IPS DF 6.9 (cell line): Measurements from ENCODE around the gene NTF3.

ENCODE experiments used
- DNase-seq: peaks from one replicate; pipeline ENCODE4 v3.0.0-alpha.2; 2013; ENCODE audit warnings: low read depth, low spot score
- H3K27ac ChIP-seq: one replicate; pipeline ENCODE4 v1.5.1; 2013; ENCODE audit warnings: low read length, control low read depth
- H3K27me3 ChIP-seq: 2 replicates; pipeline ENCODE4 v1.6.1; 2013; ENCODE audit warnings: mild to moderate bottlenecking, low read length; ENCODE audit not compliant: control insufficient read depth, insufficient read depth
- H3K36me3 ChIP-seq: 2 replicates; pipeline ENCODE4 v1.6.1; 2013; ENCODE audit warnings: low read length; ENCODE audit not compliant: control insufficient read depth, insufficient read depth
- H3K4me1 ChIP-seq: 2 replicates; pipeline ENCODE4 v1.6.1; 2013; ENCODE audit warnings: low read length; ENCODE audit not compliant: control insufficient read depth, insufficient read depth
- H3K4me3 ChIP-seq: 2 replicates; pipeline ENCODE4 v1.5.1; 2013; ENCODE audit warnings: mild to moderate bottlenecking, low read length
- H3K9me3 ChIP-seq: 2 replicates; pipeline ENCODE4 v1.6.1; 2013; ENCODE audit warnings: low read length, inconsistent platforms; ENCODE audit not compliant: control insufficient read depth, insufficient read depth
- WGBS: extraction: QIAGEN DNeasy Blood & Tissue Kit; methylation state at CpG from one replicate; pipeline ENCODE4 v1.1.7; 2013; ENCODE audit warnings: mixed read lengths, missing lambda C conversion rate; ENCODE audit not compliant: insufficient read length, insufficient coverage; 5-methylcytosine and 5-hydroxymethylcytosine counted together

Gene NTF3

DNA sequence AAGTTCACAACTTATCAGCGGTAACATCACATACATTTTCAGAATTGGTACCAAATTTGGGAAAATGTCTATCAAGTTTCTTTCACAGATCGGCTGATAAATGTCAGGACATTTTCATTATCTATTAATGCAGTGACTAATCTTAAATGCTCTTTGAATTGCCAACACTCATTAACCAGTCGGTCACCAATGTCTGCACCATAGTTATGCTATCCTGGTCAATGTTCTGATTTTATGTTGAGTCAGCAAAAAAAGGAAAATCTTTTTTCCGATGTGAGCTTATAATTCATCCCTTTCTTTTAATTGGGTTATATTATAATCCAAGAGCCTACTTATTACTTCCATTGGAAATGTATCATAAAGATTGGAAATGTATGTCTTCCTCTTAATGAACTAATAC, 77.2 kb downstream of the NTF3 start:
- no CpG with 5 or more reads among the region's 4 CpGs for WGBS
- Histone ChIP-seq H3K27ac (no peak overlapping the region), H3K9me3 (no peaks in the 10 kb centered on the region), H3K36me3 (no peaks in the 10 kb centered on the region), H3K4me1 (no peaks in the 10 kb centered on the region; the same call in 1 of the 2 replicates), H3K4me3 (no peak overlapping the region), H3K27me3 (no peaks in the 10 kb centered on the region)
- no peak for DNase-seq

DNA sequence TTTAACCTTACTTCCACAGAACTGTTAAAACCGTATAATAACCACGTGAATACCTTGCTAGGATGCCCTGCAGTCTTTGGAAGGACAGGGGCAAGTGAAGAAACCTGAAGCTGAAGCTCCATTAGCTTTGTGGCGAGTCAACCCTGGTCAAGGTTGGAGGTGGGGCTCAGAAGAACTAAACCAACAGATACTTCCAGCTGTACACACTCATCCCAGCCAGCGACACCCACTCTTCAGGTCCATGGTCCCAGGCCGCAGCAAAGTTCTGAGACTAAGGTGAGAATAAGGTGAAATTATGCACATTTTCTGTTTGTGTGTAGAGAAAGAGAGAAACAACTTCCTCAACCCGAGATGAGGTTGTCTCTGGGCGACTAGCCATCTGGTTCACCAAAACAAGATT, 77.6 kb downstream of the NTF3 start:
- no peak for DNase-seq
- Histone ChIP-seq H3K9me3 (no peaks in the 10 kb centered on the region), H3K27ac (no peak overlapping the region), H3K4me3 (no peak overlapping the region), H3K36me3 (no peaks in the 10 kb centered on the region), H3K27me3 (no peaks in the 10 kb centered on the region), H3K4me1 (no peaks in the 10 kb centered on the region; the same call in 1 of the 2 replicates)
- no CpG with 5 or more reads among the region's 7 CpGs for WGBS

DNA sequence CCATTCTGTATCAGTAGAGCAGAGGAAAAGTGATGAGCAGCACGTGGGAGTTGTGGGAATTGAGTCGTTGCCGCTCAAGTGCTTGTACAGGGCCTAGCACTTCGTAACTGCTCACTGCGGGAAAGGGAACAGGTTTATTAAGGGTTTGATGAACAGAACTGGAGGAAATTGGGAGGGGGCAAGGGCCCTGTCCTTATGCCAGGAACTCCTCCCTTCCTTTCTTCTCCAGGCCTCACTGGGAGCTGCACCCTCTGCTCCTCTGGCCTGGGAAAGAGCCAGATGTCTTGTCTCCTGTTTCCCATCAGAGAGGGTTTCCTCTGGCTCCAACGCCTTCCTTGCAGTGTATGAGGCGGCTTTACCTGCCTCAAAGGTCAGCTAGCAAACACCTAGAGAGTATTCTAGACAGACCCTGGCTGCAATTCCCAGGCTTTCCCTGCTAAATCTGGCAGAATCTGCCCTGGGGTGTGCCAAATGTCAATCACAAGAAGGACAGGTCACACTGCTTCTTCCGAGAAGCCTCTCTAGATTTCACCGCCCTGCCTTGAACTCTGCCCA, 78.4 kb downstream of the NTF3 start:
- WGBS, result no CpG with 5 or more reads among the region's 9 CpGs
- no peak overlapping the region for H3K27ac ChIP-seq
- no peaks in the 10 kb centered on the region for H3K27me3 ChIP-seq
- H3K9me3 ChIP-seq, result no peaks in the 10 kb centered on the region
- no peaks in the 10 kb centered on the region for H3K36me3 ChIP-seq
- no peaks in the 10 kb centered on the region; the same call in 1 of the 2 replicates for H3K4me1 ChIP-seq
- no peak overlapping the region for H3K4me3 ChIP-seq
- no peak for DNase-seq

DNA sequence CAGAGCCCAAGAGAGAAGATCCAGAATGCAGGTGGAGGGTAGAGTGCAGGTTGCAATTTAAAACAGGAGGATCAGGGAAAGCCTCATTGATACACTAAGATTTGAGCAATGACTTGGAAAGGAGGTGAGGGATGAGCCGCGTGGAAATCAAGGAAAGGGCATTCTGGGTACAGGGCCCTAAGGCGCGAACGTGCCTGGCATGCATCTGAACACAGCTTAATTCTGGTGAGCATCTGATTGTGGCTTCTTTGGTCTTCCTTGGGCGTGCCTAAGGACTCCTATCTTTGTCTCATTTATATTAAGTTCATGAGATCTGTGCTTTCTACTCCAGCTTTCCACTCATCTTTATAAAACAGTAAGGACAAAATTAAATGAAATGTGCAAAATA, 79.3 kb downstream of the NTF3 start:
- Histone ChIP-seq H3K9me3 (no peaks in the 10 kb centered on the region), H3K27ac (no peak overlapping the region), H3K27me3 (no peaks in the 10 kb centered on the region), H3K4me1 (no peaks in the 10 kb centered on the region; the same call in 1 of the 2 replicates), H3K4me3 (no peak overlapping the region), H3K36me3 (no peaks in the 10 kb centered on the region)
- no peak for DNase-seq
- no CpG with 5 or more reads among the region's 6 CpGs for WGBS

DNA sequence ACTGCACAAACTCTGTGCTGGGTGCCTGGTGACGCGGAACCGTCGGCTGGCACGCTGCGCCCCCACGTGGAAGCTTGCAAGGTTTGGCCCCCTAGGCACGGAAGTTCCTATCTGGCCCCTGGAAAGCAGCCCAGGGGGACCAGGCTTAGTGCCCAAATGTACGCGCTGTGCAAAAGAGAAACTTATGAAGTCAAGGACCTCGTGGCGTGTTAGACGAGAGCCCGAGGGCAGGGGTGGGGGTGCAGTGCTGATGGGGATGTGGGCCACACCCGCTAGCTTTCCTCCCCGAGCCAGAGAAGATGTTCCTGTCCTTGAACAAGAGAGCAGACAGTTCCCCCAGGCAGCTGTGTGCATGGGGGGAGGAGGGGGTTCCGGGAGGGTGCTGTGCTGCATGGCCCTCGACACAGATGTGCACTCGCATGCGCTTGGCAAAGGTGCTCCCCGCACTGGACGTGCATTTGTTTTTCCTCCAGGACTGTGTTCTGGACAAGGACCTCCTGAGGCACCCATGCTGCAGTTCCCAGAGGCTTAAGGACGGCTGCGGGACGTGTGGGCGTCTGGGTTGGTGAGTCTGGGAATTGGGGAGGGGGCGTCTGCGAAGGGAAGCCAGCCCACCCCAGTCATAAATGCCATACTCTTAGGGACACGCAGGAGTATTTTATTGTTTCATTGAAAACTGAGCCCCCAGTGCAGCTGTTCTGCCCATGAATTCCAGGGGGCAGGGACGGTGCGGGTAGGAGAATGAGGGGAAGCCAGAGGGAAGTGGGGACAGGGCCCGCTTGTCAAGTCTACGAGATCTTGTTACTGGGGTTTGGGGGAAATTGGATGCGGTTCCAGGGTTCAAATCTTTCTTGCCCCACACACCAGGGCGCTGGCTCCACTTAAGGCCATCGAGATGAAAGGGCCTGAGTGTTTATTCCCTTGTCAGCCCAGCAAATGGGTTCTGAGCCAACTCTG, 80.0 kb downstream of the NTF3 start:
- Histone ChIP-seq H3K36me3 (no peaks in the 10 kb centered on the region), H3K27ac (no peak overlapping the region), H3K4me3 (no peak overlapping the region), H3K27me3 (no peaks in the 10 kb centered on the region), H3K9me3 (no peaks in the 10 kb centered on the region), H3K4me1 (no peaks in the 10 kb centered on the region; the same call in 1 of the 2 replicates)
- no peak for DNase-seq
- no CpG with 5 or more reads among the region's 36 CpGs for WGBS

DNA sequence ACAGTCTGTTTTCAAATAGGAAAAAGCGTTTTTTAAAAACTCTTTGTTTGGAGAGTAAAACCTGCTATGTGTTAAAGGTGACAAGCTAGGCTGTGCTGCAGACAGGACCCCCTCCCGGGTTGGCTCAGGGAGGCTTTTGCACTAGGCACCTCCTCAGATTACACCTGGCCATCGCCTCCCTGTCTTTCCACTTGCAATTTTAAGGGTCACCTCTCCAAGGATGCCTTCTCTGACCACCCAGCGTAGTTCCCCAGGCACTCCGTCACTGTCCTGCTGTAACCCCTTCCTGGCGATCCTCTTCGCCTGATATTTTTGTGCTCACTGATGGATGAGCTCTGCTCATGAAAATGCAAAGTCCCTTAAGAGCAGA, 80.7 kb downstream of the NTF3 start:
- H3K4me3 ChIP-seq, result no peak overlapping the region
- no peaks in the 10 kb centered on the region for H3K36me3 ChIP-seq
- H3K27me3 ChIP-seq, result no peaks in the 10 kb centered on the region
- H3K4me1 ChIP-seq, result no peaks in the 10 kb centered on the region; the same call in 1 of the 2 replicates
- H3K9me3 ChIP-seq, result no peaks in the 10 kb centered on the region
- no peak for DNase-seq
- no CpG with 5 or more reads among the region's 7 CpGs for WGBS
- no peak overlapping the region for H3K27ac ChIP-seq

DNA sequence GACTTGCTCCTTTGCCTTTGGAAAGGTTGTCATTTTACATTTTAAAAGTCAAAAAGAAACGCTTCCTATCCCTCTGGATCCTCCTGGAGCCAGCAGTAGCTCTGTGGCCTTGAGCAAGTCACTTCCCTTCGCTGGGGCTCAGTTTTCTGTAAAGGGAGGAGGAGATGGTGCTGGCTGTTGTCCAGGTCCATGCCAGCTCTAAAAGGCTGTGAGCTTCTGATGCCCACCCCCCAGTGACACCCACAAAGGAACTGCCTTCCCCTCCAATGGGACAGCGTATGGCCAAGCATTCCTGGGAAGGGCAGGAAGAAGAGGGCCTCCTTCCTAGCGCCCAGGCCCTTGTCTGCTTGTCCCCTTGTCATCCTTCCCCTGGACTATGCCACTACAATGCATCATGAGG, 81.5 kb downstream of the NTF3 start:
- Histone ChIP-seq H3K27ac (no peak overlapping the region), H3K4me1 (no peaks in the 10 kb centered on the region; the same call in 1 of the 2 replicates), H3K4me3 (no peak overlapping the region), H3K27me3 (no peaks in the 10 kb centered on the region), H3K9me3 (no peaks in the 10 kb centered on the region), H3K36me3 (no peaks in the 10 kb centered on the region)
- no peak for DNase-seq
- WGBS, result no CpG with 5 or more reads among the region's 4 CpGs

DNA sequence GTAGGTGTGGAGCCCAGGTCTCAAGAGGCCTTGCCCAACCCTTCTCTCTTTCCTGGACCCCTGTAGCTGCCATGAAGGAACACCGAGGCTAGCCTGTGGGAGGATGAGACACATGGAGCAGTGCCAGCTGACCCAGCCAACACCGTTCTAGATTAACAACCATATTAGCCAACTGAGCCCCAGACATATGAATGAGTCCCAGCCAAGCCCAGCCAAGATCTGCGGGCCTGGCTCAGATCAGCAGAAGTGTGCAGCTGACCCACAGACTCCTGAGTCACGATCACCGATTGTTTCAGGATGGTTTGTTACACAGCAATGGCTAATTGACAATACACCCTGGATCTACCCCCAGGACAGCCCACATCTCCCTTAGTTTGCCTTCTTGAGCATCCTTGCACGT, 82.1 kb downstream of the NTF3 start:
- WGBS, result no CpG with 5 or more reads among the region's 6 CpGs
- no peaks in the 10 kb centered on the region for H3K9me3 ChIP-seq
- no peak overlapping the region for H3K27ac ChIP-seq
- H3K4me3 ChIP-seq, result no peak overlapping the region
- no peaks in the 10 kb centered on the region for H3K36me3 ChIP-seq
- no peak for DNase-seq
- H3K4me1 ChIP-seq, result peaks cover 1% of the 10 kb centered on the region; the same call in 1 of the 2 replicates
- H3K27me3 ChIP-seq, result no peaks in the 10 kb centered on the region

DNA sequence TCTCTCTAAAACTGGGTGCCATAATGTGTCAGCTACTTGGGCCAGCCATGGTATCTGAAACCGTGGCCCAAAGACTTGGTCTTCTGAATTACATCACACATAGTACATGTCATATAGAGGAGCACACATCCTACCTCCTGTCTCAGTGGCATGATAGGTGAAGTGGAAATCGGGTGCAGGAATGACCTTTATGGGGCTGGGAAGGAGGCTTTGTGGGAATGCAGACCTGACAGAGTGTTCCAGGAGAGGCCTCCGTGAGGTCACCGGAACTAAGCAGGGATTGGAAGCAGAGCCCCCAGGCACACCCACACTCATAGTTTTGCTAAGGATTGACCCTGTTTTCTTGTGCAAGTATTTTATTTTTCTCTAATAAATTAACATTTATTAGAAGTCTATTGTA, 82.6 kb downstream of the NTF3 start:
- Histone ChIP-seq H3K4me1 (peaks cover 1% of the 10 kb centered on the region; the same call in 1 of the 2 replicates), H3K27ac (no peak overlapping the region), H3K9me3 (no peaks in the 10 kb centered on the region), H3K4me3 (no peak overlapping the region), H3K36me3 (no peaks in the 10 kb centered on the region), H3K27me3 (no peaks in the 10 kb centered on the region)
- no CpG with 5 or more reads among the region's 4 CpGs for WGBS
- no peak for DNase-seq

DNA sequence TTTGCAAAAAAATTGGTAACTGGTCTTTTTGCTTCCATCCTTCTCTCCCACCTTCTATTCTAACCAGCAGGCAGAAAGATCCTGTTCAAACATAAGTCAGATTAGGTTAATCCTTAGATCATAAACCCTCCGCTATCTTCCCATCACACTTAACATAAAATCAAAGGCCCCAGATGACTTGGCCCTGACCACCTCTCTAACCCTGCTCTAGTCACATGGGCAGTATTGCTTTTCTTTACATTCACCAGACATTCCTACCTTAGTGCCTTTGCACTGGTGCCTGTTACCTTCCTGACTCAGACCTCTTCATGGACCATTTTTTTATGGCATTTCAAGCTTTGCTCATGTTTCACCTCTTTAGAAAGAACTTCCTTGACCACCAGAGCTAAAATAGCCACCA, 83.5 kb downstream of the NTF3 start:
- DNase-seq, result no peak
- WGBS, result no CpG with 5 or more reads among the region's 1 CpG
- no peaks in the 10 kb centered on the region for H3K36me3 ChIP-seq
- peaks cover 1% of the 10 kb centered on the region; the same call in 1 of the 2 replicates for H3K4me1 ChIP-seq
- no peaks in the 10 kb centered on the region for H3K27me3 ChIP-seq
- no peaks in the 10 kb centered on the region for H3K9me3 ChIP-seq
- no peak overlapping the region for H3K27ac ChIP-seq
- H3K4me3 ChIP-seq, result no peak overlapping the region
